IMR-90 (cell line): ENCODE measurements around the gene PXT1.

Experiments used
- CEBPB ChIP-seq: IDR thresholded peaks from 2 replicates; pipeline ENCODE4 v1.6.1; 2012; ENCODE audit warnings: low read depth, low read length, improper control_type of control experiment
- CHD1 ChIP-seq: IDR thresholded peaks from 2 replicates; pipeline ENCODE4 v1.6.1; 2012; ENCODE audit warnings: low read depth, low read length, improper control_type of control experiment
- CTCF ChIP-seq: conservative IDR thresholded peaks from 2 replicates; pipeline ENCODE4 v1.5.1; 2012; ENCODE audit warnings: mild to moderate bottlenecking, low read depth, low read length, improper control_type of control experiment
- FOS ChIP-seq: fragments of 150-350 bp; IDR thresholded peaks from 2 replicates; pipeline ENCODE4 v1.6.1; 2016; ENCODE audit warnings: low read depth, low read length
- POLR2A ChIP-seq: IDR thresholded peaks from 2 replicates; pipeline ENCODE4 v1.6.1; 2012; ENCODE audit warnings: mild to moderate bottlenecking, low read depth, low read length
- RAD21 ChIP-seq: IDR thresholded peaks from 2 replicates; pipeline ENCODE4 v1.6.1; 2012; ENCODE audit warnings: low read length, improper control_type of control experiment
- USF2 ChIP-seq: fragments of 150-350 bp; IDR thresholded peaks from 2 replicates; pipeline ENCODE4 v1.6.1; 2017; ENCODE audit warnings: mild to moderate bottlenecking, antibody characterized with exemption, low read length, low read depth

GRCh38 chr6:36350681-36351571, 91.7 kb downstream of the PXT1 start:
- no peak for TF ChIP-seq CTCF
- no peak for TF ChIP-seq POLR2A
- no peak for TF ChIP-seq RAD21
- TF ChIP-seq USF2 = 0 out of 2 replicates have a peak, but pooled peaks have one; percentile 13
- no peak for TF ChIP-seq CHD1
- peak; percentile 92 for TF ChIP-seq FOS
- no peak; the same call in 1 of the 2 replicates for TF ChIP-seq CEBPB
